Gastrocnemius medialis (tissue), 4 donors: ENCODE data around the gene BRI3.

Experiments used
- CTCF ChIP-seq, 5 experiments: fragments of 450-650 bp in 3 of 5; fragments of 200-600 bp in 2 of 5; sonication (generic) in 2 of 5; IDR thresholded peaks in 4 of 5; conservative IDR thresholded peaks in 1 of 5; 1 replicate in 4 of 5; 2 replicates in 1 of 5; pipeline ENCODE4 v1.5.1; 2016 to 2019; ENCODE audit warnings: antibody characterized with exemption in 5 of 5, mild to moderate bottlenecking in 3 of 5, moderate library complexity in 3 of 5
- POLR2A ChIP-seq, 2 donors: fragments of 450-650 bp; IDR thresholded peaks; one replicate each; pipeline ENCODE4 v1.6.1; 2017; ENCODE audit warnings: antibody characterized with exemption in 2 of 2, mild to moderate bottlenecking in 2 of 2, moderate library complexity in 2 of 2

- TF ChIP-seq CTCF (IDR thresholded peaks at IDR 0.05 in 4 of 5, conservative IDR thresholded peaks at IDR 0.05 in 1 of 5) (no peak), POLR2A (IDR thresholded peaks at IDR 0.05) (no peak)
Observed at GRCh38 chr7:98305951-98306535, 24.6 kb downstream of the BRI3 start.
